Cardiac muscle cell (in vitro differentiated cells and primary cell): Measurements from ENCODE around the gene ALOX5. TPM values are rescaled to one million over a fixed set of nuclear protein-coding genes. Genes with fewer than 3 reads are reported as not detected.

ENCODE experiments used
- DNase-seq, 2 donors: peaks; one replicate each; pipeline versions ENCODE4 v3.0.0 to v3.0.0-alpha.2; 2010 to 2017; ENCODE audit warnings: low read depth in 1 of 2, low spot score in 1 of 2
- H3K27ac ChIP-seq: fragments of 200-600 bp; sonication (generic); 2 replicates; pipeline ENCODE4 v1.5.1; 2016
- H3K27me3 ChIP-seq: fragments of 200-600 bp; sonication (generic); 2 replicates; pipeline ENCODE4 v1.6.0; 2016; ENCODE audit warnings: control low read depth
- H3K36me3 ChIP-seq: fragments of 200-600 bp; sonication (generic); 2 replicates; pipeline ENCODE4 v1.5.1; 2016; ENCODE audit warnings: control low read depth
- H3K4me1 ChIP-seq: fragments of 200-600 bp; sonication (generic); 2 replicates; pipeline ENCODE4 v1.8.1; 2017; ENCODE audit warnings: low read depth, mild to moderate bottlenecking, mixed run types
- H3K4me3 ChIP-seq: fragments of 200-600 bp; sonication (generic); 2 replicates; pipeline ENCODE4 v1.5.1; 2016; ENCODE audit warnings: mild to moderate bottlenecking
- H3K9me3 ChIP-seq: fragments of 200-600 bp; sonication (generic); 2 replicates; pipeline ENCODE4 v1.5.1; 2017; ENCODE audit warnings: low read depth, mild to moderate bottlenecking, control low read depth
- CTCF ChIP-seq: IDR thresholded peaks from 2 replicates; pipeline ENCODE4 v1.5.1; 2012; ENCODE audit warnings: low read depth, mild to moderate bottlenecking, low read length
- polyA plus RNA-seq: library from polyadenylated mRNA; unstranded; fragments of >200 nt; fragmentation: Nextera tagmentation; extraction: Ambion mirVana; gene quantifications from 2 replicates; pipeline ENCODE4 v1.2.1, GENCODE V29; 2016
- total RNA-seq: library from RNA; depleted of rRNA; stranded (reverse); fragments of >200 nt; gene quantifications from 2 replicates; pipeline ENCODE4 v1.2.3, GENCODE V29; 2016

The ALOX5 gene
- total and polyA plus RNA-seq, 2 experiments from 2014 or later: 0.06 to 0.48 TPM

DNA sequence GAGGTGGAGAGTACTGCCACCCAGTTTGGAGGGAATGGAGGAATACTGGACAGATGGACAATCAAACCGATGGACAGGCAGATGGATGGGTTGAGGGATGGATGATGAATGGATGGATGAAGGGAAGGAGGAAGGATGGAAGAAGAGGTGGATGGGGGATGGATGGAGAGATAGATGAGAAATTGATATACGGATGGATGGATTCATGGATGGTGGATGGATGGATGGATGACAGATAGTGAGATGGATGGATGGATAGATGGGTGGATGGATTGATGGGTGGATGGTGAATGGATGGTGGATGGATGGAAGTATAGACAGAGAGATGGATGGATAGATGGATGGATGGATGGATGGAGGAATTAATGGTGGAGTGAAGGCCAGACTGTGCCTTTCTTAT, 42.6 kb downstream of the ALOX5 start:
- Histone ChIP-seq H3K4me1 (no peaks in the 10 kb centered on the region), H3K27me3 (peaks cover 3% of the 10 kb centered on the region), H3K9me3 (no peaks in the 10 kb centered on the region), H3K27ac (no peak overlapping the region), H3K4me3 (no peak overlapping the region), H3K36me3 (no peaks in the 10 kb centered on the region)
- DNase-seq: no peak
- TF ChIP-seq CTCF: no peak

DNA sequence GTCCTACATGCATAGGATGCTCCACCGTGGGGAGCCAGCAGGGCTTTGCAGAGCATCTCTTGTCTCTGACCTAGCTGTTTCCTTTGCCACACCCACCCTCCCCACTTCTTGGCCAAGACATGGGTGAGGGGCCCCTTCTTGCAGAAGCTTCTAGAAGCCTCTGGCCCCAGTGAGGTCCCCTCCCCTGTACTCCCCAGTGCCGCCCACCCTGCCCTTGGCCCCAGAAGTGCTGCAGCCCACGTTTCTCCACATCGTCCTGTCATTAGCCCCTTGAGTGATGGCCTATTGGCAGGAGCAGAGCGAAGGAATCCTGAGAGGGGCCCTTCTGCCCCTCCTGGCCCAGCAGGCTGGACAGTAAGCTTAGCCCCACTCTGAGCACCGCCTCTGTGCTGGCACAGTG, 43.7 kb downstream of the ALOX5 start:
- Histone ChIP-seq H3K27ac (no peak overlapping the region), H3K4me3 (no peak overlapping the region), H3K27me3 (peaks cover 3% of the 10 kb centered on the region), H3K36me3 (no peaks in the 10 kb centered on the region), H3K4me1 (no peaks in the 10 kb centered on the region), H3K9me3 (no peaks in the 10 kb centered on the region)
- TF ChIP-seq CTCF: no peak
- DNase-seq: no peak

DNA sequence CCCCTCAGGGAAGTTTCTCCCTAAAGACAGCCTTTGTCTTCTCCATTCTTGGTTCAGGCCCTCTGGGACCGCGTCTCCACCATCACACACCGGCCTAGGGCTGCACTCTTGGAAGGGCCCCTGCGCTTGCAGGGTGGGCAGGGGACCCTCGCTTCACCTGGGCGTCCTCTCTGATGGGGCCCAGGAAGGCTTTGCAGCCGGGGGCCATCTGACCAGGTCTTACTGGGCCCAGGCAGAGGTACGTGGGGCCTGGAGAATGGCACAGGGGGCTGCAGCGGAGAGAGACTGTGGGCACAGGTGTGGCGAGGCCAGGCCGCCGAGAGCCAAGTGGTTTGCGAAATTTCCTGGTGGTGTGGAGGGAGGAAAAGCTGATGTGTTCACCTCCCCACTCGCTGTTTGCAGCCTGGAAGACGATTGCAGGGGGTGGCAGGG, 44.4 kb downstream of the ALOX5 start:
- DNase-seq: no peak
- TF ChIP-seq CTCF: no peak
- Histone ChIP-seq H3K36me3 (no peaks in the 10 kb centered on the region), H3K9me3 (no peaks in the 10 kb centered on the region), H3K4me1 (no peaks in the 10 kb centered on the region), H3K27me3 (peaks cover 3% of the 10 kb centered on the region), H3K4me3 (peak overlapping the region; percentile 43), H3K27ac (no peak overlapping the region)

DNA sequence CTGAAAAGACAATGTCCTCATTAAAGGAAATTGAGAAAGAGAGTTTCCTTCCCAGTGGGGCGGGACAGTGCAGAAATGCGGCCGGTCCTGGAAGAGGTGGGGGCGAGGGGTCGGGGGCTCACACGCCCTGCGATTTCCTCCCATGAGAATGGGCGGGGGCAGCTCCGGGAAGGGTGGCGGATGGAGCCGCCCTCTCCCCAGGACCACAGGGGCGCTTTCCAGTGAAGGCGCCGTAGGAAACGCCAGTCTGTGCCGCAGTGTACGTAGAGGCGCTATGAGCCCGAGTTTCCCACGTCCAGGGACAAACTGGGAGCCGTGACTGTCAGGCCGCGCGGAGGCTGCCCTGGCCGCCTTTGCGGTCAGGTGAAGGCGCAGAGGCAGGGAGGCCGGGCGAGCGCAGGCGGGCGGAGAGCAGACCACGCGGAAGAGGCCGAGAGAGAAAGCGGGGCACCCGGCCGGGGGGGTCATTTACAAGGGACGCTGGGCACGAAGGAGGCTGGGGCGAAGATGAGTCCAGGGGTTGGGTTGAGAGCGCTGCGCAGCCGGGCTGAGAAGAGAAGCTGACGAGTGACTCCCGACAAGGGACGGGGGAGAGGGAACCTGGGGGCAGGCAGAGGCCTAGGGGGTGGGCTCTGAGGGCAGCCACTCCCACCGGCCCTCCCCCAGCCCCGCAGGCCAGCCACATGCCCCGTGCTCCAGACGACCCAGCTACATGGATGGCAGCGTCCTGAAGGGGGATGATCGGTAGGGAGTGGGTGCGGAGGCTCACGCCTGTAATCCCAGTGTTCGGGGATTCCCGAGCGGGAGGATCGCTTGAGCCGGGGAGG, 45.0 kb downstream of the ALOX5 start:
- TF ChIP-seq CTCF: no peak
- peak overlapping the region; percentile 43 for H3K4me3 ChIP-seq
- H3K9me3 ChIP-seq: no peaks in the 10 kb centered on the region
- peaks cover 3% of the 10 kb centered on the region for H3K27me3 ChIP-seq
- no peak overlapping the region for H3K27ac ChIP-seq
- H3K4me1 ChIP-seq: no peaks in the 10 kb centered on the region
- no peaks in the 10 kb centered on the region for H3K36me3 ChIP-seq
- peak; percentile 63 to 69 for DNase-seq

GRCh38 chr10:45419676-45420025, 45.6 kb downstream of the ALOX5 start:
- Histone ChIP-seq H3K4me3 (peak overlapping the region; percentile 43), H3K9me3 (no peaks in the 10 kb centered on the region), H3K27ac (no peak overlapping the region), H3K4me1 (no peaks in the 10 kb centered on the region), H3K27me3 (peaks cover 3% of the 10 kb centered on the region), H3K36me3 (no peaks in the 10 kb centered on the region)
- no peak for DNase-seq
- TF ChIP-seq CTCF: no peak
